HG02884 (cell line): ENCODE results near the gene DHX30.
"Not testable (repeated sequence)": the region's sequence is repeated elsewhere in the genome, so short reads cannot be mapped to it uniquely, and the experiment has no call there.

Source experiments
- ATAC-seq: cut with Tn5 transposase; IDR thresholded peaks from one replicate; pipeline ENCODE4 v1.9.1; 2021; ENCODE audit warnings: mild to moderate bottlenecking, moderate library complexity; ENCODE audit not compliant: unreplicated experiment

Gene DHX30

DNA sequence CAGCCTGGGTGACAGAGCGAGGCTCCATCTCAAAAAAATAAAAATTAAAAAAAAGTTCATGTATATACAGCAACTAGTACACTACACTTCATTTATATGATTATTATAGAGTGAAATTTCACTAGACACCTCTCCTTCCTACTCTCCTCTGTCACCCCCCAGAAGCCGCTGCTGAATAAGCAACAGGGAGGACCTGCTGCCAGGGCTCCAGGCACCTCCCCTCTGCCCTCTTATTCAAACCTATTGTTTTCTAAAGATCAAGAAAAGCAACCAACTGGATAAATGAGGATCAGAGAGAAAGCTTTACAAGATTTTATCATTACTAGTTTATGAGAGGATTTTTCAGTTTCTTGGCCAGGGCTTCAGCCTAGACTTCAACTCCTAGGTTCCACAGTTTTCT is 71.5 kb downstream of the DHX30 start:
- ATAC-seq = no peak

DNA sequence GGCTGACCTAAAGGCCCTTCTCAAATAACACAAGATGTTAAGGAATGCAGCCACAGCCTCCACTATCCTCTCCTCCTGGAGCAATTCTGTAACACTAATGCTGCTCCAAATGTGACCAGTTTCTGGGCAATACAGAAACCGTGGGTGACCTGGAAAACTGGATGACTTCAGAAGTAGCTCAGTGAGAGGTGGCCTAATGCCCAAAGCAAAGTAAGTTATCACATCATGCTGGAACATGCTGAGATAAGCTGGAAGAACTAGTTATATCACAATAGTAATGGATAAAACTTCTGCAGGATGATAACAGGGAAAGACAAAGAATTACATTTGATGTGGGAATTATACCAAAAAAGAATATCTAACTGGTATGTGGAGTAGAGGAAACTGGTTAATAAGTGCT is 72.0 kb downstream of the DHX30 start:
- no peak for ATAC-seq

DNA sequence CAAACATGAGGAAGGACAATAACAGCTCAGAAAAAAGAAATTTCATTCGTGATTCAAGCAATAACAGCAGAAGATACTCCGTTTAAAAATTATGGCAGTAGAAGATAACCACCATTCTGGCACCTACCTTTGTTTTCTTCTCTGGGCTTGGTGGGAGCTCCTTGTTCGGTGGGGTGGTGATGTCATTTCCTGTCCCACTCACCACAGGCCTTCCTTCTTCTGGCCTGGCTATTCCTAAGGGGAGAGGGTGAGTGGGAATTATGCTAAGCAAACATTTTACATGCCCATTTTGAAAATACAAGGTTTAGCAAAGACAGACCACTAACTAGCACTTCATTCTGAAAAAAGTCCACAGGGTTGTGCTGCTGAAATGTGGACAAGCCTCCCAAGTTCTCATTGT is 74.4 kb downstream of the DHX30 start:
- ATAC-seq = no peak

DNA sequence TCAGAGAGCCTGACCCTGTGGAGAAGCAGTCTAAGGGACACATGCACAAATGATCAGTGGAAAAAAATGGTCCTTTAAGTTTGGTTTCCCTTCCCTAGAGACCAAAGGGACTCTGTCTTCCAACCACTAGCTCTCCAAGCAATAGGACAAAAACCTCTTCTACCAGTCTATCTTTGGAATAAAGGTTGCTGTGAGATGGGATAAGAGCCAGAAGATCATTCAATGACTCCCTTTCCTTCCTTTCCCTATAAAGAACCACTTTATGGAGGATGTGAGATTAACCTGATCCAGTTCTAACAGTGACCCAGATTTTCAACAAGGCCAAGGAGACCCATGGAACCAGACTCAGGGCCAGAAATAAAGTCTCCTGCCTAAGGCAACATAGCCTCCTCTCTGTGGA is 74.8 kb downstream of the DHX30 start:
- ATAC-seq = no peak

DNA sequence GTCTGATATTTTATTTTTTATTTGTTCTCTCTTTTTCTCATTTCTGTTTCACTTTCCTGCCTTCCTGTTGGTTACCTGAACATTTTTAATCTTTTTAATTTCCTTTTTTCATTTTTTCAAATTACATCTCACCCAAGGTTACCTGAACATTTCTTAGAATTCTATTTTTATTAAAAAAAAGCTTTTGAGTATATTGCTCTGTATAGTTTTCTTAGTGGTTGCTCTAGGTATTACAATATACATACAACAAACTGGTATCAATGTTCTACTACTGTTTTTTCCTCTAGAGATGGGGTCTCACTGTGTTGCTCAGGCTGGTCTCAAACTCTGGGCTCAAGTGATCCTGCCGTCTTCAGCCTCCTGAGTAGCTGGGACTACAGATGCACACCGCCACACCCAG is 79.4 kb downstream of the DHX30 start:
- no peak for ATAC-seq

DNA sequence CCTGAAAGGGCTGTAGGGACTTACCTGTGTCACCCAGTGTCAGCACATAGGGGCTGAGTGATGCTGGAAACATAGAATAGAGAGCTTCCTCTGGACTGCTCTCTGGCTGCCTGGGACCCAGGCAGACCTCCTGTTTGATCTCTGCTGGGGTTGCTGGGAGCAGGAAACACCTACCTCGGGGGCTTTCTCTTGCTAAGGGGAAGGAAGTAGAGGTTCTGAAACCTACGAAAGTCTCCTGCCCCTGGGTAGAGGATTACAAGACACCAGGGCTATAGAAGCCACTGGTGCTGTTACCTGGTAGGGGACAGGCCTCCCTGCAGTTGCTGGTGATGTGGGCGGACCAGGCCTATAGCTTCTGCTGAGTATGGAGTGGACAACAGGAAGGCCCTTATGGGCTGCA is 81.7 kb downstream of the DHX30 start:
- ATAC-seq = no peak

DNA sequence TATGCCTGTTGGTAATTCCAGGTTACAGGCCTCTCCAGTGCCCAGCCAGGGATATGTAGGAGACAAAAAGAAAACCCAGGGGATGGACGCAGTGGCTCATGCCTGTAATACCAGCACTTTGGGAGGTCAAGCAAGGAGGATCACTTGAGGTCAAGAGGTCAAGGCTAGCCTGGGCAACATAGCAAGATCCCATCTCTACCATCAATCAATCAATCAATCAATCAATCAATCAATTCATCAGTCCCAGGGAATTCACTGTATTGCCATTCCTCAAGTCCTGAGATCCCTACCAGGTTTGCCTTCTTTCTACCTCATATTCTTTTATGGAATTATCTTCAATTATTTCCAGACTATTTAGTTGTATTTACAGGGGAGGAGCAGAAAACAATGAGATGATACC is 82.2 kb downstream of the DHX30 start:
- no peak for ATAC-seq

DNA sequence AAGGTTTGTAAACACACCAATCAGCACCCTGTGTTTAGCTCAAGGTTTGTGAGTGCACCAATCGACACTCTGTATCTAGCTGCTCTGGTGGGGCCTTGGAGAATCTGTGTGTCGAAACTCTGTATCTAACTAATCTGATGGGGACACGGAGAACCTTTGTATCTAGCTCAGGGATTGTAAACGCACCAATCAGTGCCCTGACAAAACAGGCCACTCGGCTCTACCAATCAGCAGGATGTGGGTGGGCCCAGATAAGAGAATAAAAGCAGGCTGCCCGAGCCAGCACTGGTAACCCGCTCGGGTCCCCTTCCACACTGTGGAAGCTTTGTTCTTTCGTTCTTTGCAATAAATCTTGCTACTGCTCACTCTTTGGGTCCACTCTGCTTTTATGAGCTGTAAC is 85.1 kb downstream of the DHX30 start:
- not testable (repeated sequence) for ATAC-seq

DNA sequence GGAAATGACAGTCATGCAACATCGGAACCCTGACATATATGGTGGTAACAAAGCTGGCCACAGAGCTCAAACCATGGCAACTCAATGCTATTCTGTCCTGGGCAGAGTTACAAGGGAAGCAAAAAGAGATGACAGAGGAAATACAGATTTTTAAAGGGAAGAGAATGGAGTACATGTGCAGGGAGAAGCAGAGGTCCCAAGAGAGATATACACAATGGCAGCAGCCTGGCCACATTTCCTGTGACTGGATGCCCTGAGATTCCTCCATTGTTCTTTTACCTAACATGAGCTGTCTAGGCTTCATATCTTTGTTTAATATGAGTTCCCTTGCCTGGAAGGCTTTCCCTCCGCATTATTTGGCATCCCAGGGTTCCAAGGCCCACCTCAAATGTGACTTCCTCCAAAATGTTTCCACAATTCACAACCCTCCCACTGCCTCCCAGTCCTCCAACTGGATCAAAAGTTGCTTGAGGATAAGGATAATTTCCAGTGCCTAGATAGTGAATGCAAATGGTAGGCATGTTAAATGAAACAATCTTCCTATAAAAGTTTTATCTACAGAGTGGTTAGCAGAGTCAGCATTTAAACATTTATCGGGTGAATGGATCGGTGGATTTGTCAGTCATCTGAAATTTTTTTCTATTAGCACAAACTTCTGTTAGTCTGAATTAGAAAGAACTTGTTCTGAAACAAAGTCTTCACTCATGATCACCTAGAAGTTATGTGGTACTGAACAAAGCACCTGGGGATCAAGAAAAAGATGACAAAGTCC is 86.2 kb downstream of the DHX30 start:
- no peak for ATAC-seq

DNA sequence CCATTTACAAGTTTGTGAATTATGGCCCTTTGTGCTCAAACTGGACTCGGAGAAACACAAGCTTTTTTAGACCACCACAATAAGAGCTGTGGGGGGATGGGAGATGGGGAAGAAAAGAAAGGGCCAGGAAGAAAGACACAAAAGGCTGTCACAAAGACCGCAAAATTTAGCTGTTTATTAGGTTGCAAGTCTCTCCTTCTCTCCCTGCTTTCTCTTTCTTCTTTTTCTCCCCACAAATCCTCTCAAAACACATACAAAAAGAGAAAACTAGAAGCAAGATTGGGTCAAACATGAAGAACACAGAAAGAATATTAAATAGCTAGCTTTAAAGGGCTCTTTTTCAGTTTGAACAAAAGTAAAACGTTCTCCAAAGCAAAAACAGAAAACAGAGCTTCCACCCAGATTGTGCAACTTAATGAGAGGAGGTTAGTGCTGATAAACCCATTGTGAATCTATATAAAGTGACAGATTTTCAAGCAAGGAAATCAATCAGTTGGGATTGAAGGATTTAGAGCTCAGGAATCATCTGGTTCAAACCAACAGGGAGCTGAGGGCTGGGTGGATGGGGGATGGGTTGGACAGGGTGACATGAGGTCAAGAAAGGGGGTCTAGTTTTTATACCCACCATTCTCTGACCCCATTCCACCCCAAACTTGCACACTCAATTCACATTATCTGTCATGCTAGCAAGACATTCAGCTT is 87.3 kb downstream of the DHX30 start:
- ATAC-seq = no peak

DNA sequence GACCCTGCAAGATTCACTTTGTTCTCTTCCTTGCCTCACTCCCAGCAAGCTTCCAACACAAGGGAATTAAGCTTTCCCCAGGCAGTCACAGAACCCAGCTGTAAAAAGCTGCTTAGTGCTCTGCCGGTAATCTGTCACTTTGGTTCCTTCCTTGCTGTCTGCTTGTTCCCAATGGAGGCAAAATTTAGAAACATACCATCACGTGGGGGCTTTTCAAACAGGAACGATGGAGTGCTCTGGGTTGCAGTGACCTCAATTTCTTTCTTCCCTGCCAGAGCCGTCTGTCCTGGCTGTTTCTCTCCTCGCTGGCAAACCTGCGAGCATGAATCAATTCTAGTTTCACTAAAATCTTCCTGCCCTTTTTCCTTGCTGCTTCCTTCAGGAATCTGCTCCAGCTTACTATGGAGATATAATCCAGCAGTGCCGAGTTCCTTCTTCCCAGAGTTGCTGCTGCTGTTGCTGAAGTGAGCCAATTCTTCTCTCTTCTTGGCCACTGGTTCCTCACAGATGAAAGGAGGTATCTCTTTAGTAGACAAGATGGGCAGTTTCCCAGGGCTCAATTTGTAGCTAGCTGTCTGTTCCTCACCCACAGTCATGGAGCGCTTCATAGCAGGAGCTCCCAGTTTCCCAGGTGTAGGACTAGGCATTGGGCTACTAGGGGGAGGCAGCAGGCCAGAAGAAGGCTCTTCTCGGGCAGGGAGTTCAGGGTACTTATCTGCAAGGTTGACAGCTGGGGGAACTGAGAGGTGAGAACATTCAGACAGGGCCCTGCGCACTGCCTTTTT is 88.1 kb downstream of the DHX30 start:
- no peak for ATAC-seq

DNA sequence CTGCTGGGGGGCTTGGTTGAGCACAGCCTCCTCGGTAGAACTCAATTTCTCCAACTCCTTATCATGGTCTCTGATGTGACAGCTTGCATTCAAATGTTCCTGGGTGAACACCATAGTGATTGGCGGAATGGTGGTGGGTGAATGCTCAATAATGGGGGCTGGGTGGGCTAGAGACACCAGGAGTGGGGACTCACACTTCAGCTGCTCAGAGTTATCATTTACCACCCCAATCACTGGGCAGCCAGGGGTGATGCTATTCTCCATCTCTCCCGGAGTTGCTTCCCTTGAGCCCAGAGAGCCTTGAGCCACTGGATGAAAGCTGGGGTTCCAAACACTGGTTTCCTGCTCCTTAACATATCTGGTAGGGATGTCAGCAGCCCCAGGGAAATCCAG is 88.7 kb downstream of the DHX30 start:
- no peak for ATAC-seq

DNA sequence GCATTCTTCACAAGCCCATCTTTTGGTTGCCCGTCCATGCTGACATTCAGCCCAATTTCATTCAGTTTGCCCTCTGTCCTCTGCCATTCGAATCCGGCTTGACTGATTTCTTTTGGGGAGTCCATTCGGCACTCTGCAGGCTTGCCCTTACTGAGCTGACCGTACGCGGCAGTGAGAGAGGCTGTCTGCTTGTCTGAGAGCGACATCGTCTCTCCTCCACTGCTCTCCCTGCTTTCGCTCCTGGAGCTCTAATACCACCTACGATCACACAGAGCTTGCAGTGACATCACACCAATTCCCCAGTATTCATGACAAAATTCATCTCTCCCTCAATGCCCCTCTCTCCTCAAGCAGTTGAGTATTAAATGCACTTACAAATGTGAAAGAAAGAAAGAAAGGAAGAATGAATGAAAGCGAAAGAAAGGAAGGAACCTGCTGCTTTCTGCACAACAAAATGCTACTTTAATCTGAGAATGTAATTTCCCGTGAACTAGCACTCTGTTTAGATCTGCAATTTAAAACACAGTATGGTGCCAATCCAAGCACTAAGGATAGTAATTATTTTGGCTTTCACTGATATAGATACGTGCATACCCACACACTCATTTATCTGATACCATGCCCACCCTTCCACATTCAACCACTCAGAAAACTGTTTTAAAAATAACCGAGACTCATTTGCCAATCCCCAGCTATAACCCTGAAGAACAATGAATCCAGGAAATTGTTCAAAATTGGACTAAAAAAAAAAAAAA is 89.5 kb downstream of the DHX30 start:
- ATAC-seq = no peak

DNA sequence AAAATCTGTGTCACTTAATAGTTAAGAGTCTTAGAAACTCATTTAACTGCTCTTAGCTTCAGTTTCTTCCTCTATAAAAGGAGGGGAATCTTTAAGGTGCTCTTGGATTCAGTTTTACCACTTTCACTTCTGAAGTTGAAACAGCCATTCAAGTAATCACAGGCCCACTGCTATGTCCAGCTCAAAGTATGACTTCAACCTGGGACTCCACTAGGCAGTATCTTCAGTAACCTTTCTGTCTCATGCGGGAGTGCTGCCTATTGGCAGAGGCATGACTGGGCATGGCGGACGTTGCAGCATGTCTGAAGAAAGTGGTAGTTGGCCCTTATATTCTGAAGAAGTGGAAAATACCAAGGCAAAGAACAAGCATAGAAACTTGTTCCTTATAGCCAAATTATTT is 92.3 kb downstream of the DHX30 start:
- ATAC-seq = no peak

DNA sequence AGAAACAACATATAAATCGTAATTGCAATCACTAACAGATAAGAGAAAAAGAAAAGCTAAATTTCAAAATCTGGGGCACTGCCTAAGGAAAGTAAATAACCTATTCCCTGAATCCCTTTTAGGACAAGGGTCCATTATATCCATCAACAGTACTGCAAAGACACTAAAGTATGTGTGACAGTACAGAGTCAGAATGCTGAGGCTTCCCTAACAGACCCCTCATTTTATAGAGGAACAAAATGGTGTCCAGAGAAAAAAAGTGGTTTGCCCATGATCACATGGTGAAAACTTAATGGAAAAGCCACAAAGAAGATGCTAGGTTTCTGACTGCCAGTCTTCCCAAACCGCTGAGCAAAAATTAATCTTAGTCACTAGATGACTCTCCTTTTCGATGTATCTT is 93.8 kb downstream of the DHX30 start:
- ATAC-seq = no peak

DNA sequence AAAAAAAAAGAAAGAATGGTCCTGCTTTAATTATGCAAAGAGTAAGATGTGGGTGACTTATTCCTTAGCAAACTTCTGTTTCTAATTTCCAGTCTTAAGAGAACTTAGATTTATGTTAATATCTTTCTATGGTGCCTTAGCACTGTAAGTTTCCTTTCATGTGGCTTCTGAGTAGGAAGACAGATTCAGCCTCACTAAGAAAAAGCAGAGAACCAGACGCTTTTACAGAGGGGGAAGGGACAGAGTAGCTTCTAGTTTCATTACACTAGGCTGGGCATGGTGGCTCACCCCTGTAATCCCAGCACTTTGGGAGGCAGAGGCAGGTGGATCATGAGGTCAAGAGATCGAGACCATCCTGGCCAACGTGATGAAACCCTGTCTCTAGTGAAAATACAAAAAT is 95.0 kb downstream of the DHX30 start:
- ATAC-seq = no peak

DNA sequence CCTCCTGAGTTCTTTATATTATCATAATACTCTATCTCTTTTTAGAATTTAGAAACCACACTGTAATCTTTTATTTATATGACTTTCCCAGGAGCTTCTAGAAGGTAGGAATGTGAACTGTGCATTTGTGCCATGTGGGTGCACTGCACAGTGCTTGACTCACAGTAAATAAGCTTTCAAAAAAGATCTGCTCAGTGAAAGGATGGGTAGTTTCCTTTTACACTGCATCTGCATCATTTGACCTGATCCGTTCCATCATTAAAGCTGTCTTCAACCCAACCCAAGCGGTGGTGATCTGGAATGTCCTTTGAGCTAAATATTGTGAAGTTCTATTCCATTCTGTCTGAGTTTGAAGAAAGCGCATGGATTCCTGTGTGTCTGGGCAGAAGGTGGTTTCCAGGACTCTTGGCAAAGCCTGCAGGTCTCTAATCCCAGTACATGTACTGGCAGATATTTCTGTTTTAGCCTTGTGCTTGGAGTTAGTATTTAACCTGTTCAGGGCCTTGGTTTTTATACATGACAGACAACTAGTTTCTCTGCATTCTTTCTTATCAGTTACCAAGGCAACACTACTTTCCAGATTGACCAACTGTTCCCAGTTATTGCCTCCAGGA is 96.7 kb downstream of the DHX30 start:
- no peak for ATAC-seq
